Measurements from ENCODE around the gene MEDAG.

Gene MEDAG

GRCh38 chr13:30965380-30965779 lies 59.3 kb downstream of the MEDAG start:
- Histone ChIP-seq H3K9ac (ENCODE audit: low read depth, low read length, poor library complexity, severe bottlenecking) (no peak overlapping the region), H3K9me2 (replicated peaks; ENCODE audit: low read depth, low read length) (no peaks in the 10 kb centered on the region), H3F3A (ENCODE audit: low read depth) (no peaks in the 10 kb centered on the region), H3K4me3 (ENCODE audit: low read length, poor library complexity, severe bottlenecking) (no peak overlapping the region), H3K27me3 (ENCODE audit: insufficient read depth, low read length, poor library complexity, severe bottlenecking) (peaks cover 9% of the 10 kb centered on the region), H3K9me3 (ENCODE audit: insufficient read depth, low read depth, low read length) (no peaks in the 10 kb centered on the region), H4K20me1 (ENCODE audit: insufficient read depth, low read length, poor library complexity, severe bottlenecking) (no peaks in the 10 kb centered on the region), H3K4me1 (ENCODE audit: insufficient read depth, low read length, poor library complexity, severe bottlenecking) (no peaks in the 10 kb centered on the region), H3K36me3 (ENCODE audit: insufficient read depth, low read length) (no peaks in the 10 kb centered on the region), H3K4me2 (ENCODE audit: low read depth, low read length, poor library complexity, severe bottlenecking) (no peak overlapping the region), H3K79me2 (ENCODE audit: insufficient read depth, low read length) (no peaks in the 10 kb centered on the region), H2AFZ (ENCODE audit: low read length) (no peak overlapping the region)
- TF ChIP-seq EZH2phosphoT487 (IDR thresholded peaks at IDR 0.05; ENCODE audit: borderline replicate concordance) (no peak), CTCF (conservative IDR thresholded peaks at IDR 0.05; ENCODE audit: low read length) (no peak)

- no peaks in the 10 kb centered on the region for H3K79me2 ChIP-seq (ENCODE audit: insufficient read depth, low read length)
- H3K4me3 ChIP-seq (ENCODE audit: low read length, poor library complexity, severe bottlenecking): no peak overlapping the region
- H3K4me1 ChIP-seq (ENCODE audit: insufficient read depth, low read length, poor library complexity, severe bottlenecking): no peaks in the 10 kb centered on the region
- no peak overlapping the region for H3K9ac ChIP-seq (ENCODE audit: low read depth, low read length, poor library complexity, severe bottlenecking)
- H3K4me2 ChIP-seq (ENCODE audit: low read depth, low read length, poor library complexity, severe bottlenecking): no peak overlapping the region
- no peak overlapping the region for H2AFZ ChIP-seq (ENCODE audit: low read length)
- H3F3A ChIP-seq (ENCODE audit: low read depth): no peaks in the 10 kb centered on the region
- H4K20me1 ChIP-seq (ENCODE audit: insufficient read depth, low read length, poor library complexity, severe bottlenecking): no peaks in the 10 kb centered on the region
- TF ChIP-seq CTCF (conservative IDR thresholded peaks at IDR 0.05; ENCODE audit: low read length) (no peak), EZH2phosphoT487 (IDR thresholded peaks at IDR 0.05; ENCODE audit: borderline replicate concordance) (no peak)
- no peaks in the 10 kb centered on the region for H3K9me2 ChIP-seq (replicated peaks; ENCODE audit: low read depth, low read length)
- no peaks in the 10 kb centered on the region for H3K9me3 ChIP-seq (ENCODE audit: insufficient read depth, low read depth, low read length)
- peaks cover 12% of the 10 kb centered on the region for H3K27me3 ChIP-seq (ENCODE audit: insufficient read depth, low read length, poor library complexity, severe bottlenecking)
- no peaks in the 10 kb centered on the region for H3K36me3 ChIP-seq (ENCODE audit: insufficient read depth, low read length)
Observed at GRCh38 chr13:30966101-30966500, 60.0 kb downstream of the MEDAG start.

- H3K4me3 ChIP-seq (ENCODE audit: low read length, poor library complexity, severe bottlenecking): no peak overlapping the region
- no peak overlapping the region for H3K9ac ChIP-seq (ENCODE audit: low read depth, low read length, poor library complexity, severe bottlenecking)
- no peaks in the 10 kb centered on the region for H3K4me1 ChIP-seq (ENCODE audit: insufficient read depth, low read length, poor library complexity, severe bottlenecking)
- H3K27me3 ChIP-seq (ENCODE audit: insufficient read depth, low read length, poor library complexity, severe bottlenecking): peaks cover 6% of the 10 kb centered on the region
- no peaks in the 10 kb centered on the region for H4K20me1 ChIP-seq (ENCODE audit: insufficient read depth, low read length, poor library complexity, severe bottlenecking)
- no peaks in the 10 kb centered on the region for H3K9me2 ChIP-seq (replicated peaks; ENCODE audit: low read depth, low read length)
- no peak overlapping the region for H2AFZ ChIP-seq (ENCODE audit: low read length)
- H3K36me3 ChIP-seq (ENCODE audit: insufficient read depth, low read length): no peaks in the 10 kb centered on the region
- TF ChIP-seq EZH2phosphoT487 (IDR thresholded peaks at IDR 0.05; ENCODE audit: borderline replicate concordance) (no peak), CTCF (conservative IDR thresholded peaks at IDR 0.05; ENCODE audit: low read length) (no peak)
- H3K9me3 ChIP-seq (ENCODE audit: insufficient read depth, low read depth, low read length): no peaks in the 10 kb centered on the region
- no peak overlapping the region for H3K4me2 ChIP-seq (ENCODE audit: low read depth, low read length, poor library complexity, severe bottlenecking)
- H3F3A ChIP-seq (ENCODE audit: low read depth): no peaks in the 10 kb centered on the region
- H3K79me2 ChIP-seq (ENCODE audit: insufficient read depth, low read length): no peaks in the 10 kb centered on the region
Observed at GRCh38 chr13:30968846-30969245, 62.8 kb downstream of the MEDAG start.
